ENCODE data around the gene NPB.

The NPB gene

DNA sequence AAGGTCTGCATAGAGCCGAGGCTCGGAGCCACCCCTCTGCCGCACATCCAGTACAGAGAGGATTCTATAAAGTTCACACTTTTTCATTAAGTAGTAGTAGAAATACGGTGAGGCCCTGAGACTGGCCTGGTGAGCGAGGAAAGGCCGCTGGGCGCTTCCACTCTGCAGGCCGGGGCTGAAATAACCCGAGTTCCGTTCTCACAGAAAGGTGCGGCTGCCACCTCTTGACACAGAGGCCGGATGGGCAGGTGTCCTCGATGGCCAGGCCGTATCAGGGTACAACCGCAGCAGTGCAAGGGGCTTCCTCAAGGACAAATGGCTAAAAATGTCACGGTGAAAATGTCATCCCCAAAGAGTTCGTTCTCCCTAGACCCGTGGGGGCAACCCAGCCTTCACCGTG is 9.9 kb downstream of the NPB start:
- CTCF ChIA-PET = interaction anchor here (0.6 to 1.3 kb wide), 4 partner anchors 16 to 87 kb away, joined by 3 to 6 read pairs (median 4); no protein-coding TSS in a partner anchor
- POLR2A ChIA-PET (ENCODE audit: low non-redundant PET) = no interaction called here
- TF ChIP-seq, protein P1, sequence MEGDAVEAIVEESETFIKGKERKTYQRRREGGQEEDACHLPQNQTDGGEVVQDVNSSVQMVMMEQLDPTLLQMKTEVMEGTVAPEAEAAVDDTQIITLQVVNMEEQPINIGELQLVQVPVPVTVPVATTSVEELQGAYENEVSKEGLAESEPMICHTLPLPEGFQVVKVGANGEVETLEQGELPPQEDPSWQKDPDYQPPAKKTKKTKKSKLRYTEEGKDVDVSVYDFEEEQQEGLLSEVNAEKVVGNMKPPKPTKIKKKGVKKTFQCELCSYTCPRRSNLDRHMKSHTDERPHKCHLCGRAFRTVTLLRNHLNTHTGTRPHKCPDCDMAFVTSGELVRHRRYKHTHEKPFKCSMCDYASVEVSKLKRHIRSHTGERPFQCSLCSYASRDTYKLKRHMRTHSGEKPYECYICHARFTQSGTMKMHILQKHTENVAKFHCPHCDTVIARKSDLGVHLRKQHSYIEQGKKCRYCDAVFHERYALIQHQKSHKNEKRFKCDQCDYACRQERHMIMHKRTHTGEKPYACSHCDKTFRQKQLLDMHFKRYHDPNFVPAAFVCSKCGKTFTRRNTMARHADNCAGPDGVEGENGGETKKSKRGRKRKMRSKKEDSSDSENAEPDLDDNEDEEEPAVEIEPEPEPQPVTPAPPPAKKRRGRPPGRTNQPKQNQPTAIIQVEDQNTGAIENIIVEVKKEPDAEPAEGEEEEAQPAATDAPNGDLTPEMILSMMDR (conservative IDR thresholded peaks at IDR 0.05; ENCODE audit: low read depth) = no peak
- peak overlapping the region; percentile 98 for H3K27ac ChIP-seq
- DNase-seq (ENCODE audit: low spot score) = no peak

DNA sequence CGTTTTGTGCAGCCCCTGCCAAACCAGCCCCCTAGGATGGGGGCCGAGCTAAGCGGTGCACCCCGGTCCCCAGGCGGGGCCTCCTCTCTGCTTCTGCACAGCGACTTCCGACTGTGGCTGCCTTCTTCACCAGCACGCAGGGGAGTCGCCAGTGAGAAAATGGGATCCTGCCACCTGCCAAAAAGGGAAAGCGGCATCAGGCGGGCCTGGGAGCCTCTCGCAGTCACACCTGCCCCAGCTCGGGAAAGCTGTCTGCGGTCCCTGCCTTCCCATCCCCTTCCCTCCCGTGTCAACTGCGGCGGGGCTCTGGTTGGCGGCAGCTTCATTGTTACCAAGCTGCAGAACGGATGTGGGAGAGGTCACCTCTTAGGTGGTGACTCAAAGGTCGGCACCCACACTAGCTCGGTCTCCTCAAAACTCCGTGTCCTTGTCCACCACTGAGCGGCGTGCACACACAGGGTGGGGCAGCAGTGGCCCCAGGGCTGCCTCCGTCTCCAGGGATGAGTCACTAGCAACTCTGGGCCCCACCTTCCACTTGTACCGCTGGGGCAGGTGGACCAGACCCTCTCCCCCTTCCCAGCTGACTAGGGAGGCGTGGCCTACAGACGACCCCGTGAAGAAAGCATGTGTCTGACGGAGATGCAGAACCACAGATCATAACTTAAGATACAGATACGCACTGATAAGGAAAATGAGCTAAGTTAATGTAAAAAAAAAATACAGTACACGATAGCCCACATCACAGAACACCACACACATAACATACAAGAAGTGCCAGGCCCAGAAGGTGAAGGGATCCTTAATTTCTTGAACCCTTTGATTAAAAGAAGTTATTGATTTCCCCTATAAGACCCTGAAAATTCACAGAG is 10.6 kb downstream of the NPB start:
- H3K27ac ChIP-seq = peak overlapping the region; percentile 98
- ChIA-PET POLR2A (ENCODE audit: low non-redundant PET) (interaction anchor here (0.5 kb wide), 1 partner anchor 43 kb away, joined by 4 read pairs; no protein-coding TSS in a partner anchor), CTCF (interaction anchor here (0.6 to 1.3 kb wide), 8 partner anchors 11 to 254 kb away, joined by 3 to 6 read pairs (median 3); no protein-coding TSS in a partner anchor)
- peak; percentile 75 for DNase-seq (ENCODE audit: low spot score)
- TF ChIP-seq, protein P1 (conservative IDR thresholded peaks at IDR 0.05; ENCODE audit: low read depth) = peak; percentile 23; the same call in 1 of the 2 replicates

DNA sequence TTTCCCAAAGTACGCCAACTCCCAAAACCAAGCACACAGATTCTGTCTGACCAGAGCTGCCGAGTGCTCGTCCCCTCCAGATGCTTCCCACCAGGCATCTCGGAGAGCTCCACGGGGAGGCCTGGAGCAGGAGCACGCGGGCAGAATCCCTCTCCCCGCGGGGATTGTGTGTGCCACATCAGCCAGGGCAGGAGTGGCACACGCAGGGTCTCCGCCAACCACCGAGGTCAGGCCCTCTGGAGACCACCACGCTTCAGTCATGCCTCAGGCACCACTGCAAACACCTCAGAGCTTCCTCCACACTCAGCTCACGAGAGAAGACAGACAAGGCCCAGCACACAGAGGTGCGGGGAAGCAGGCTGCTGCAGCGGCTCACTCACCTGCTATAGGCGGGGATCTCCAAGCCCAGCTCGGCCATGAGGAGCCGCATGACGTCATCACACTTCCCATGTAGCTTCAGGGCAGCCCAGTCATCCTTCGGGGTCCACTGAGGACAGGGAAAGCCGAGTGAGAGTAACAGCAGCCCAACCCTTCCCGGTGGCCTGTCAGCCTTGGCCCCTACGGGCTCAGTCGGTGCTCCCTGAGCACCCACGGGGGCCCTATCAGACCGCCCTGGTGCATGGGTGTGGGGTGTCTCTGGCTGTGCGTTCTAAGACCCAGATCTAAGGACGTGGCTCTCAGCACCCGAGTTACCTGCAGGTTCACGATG is 11.5 kb downstream of the NPB start:
- H3K27ac ChIP-seq = peak overlapping the region; percentile 98
- ChIA-PET CTCF (interaction anchor here (0.5 to 1.3 kb wide), 5 partner anchors 10 to 182 kb away, joined by 3 to 6 read pairs (median 3); no protein-coding TSS in a partner anchor), POLR2A (ENCODE audit: low non-redundant PET) (no interaction called here)
- DNase-seq (ENCODE audit: low spot score) = peak; percentile 38
- TF ChIP-seq, protein P1 (conservative IDR thresholded peaks at IDR 0.05; ENCODE audit: low read depth) = no peak

DNA sequence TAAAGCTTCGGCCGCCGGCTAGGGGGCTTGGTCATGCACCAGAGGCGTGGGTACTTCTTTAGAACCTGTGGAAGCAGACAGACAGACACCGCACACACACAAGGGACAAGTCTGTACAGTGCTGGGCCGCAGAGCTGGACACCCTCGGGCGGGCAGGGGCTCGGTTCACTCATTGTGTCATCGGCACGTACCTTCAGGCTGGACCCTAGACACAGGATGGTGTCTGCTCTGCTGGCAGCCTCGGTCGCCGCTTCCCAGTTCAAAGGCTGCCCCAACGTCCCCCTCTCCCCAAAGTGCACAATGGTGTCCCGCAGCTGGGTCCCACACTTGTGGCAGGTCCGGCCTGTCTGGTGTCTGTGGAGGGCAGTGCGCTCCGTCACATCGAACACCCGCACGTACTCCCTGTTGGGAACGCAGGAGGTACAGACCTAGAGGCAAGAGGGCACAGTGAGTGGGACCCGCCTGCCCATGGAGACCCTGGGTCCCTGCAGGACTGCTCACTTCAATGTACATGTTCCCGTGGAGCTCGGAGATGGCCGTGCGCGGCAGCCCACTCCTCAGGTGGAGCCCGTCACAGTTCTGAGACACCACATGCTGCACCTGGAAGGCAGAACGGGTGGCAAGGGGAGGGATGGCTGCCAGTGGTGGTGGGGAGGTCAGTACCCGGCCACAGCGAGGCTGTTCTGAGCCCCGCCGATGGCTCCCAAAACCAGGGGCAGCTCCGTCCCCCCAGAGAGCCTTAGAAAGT is 12.2 kb downstream of the NPB start:
- CTCF ChIA-PET = interaction anchor here (0.5 kb wide), 1 partner anchor 12 kb away, joined by 3 read pairs; no protein-coding TSS in a partner anchor
- POLR2A ChIA-PET (ENCODE audit: low non-redundant PET) = no interaction called here
- TF ChIP-seq, protein P1 (conservative IDR thresholded peaks at IDR 0.05; ENCODE audit: low read depth) = no peak
- no peak for DNase-seq (ENCODE audit: low spot score)
- peak overlapping the region; percentile 98 for H3K27ac ChIP-seq

DNA sequence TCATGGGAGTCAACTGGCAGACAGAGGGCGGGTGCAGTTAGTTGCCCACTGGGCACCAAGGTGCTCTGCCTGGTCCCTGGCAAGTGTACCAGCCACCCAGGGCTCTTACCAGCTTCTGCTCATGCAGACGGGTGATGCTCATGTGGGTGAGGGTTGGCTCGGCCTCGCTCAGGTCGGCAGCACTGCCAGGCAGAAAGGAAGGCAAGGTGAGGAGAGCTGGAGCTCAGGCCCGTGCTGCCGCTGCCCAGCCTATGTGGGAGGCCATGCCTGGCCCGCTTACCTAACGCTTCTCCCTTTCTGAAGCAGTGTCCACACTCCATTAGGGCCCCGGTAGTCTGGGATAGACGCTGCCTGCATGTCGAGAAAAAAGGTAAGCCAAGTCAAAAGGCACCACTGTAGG is 13.3 kb downstream of the NPB start:
- DNase-seq (ENCODE audit: low spot score) = no peak
- ChIA-PET POLR2A (ENCODE audit: low non-redundant PET) (no interaction called here), CTCF (no interaction called here)
- TF ChIP-seq, protein P1 (conservative IDR thresholded peaks at IDR 0.05; ENCODE audit: low read depth) = no peak
- peak overlapping the region; percentile 98 for H3K27ac ChIP-seq

Measured in RWPE1 (cell line).